Measurements from ENCODE around the gene PER1. TPM values are rescaled to one million over a fixed set of nuclear protein-coding genes. Genes with fewer than 3 reads are reported as not detected.

Gene PER1
- total and polyA plus RNA-seq, 9 of the 15 experiments (the other 6 are each of a cell fraction or from before 2014, with no cell fraction given) = 0.13 to 26.0 (median 3.4) TPM

- TF ChIP-seq, protein P1, sequence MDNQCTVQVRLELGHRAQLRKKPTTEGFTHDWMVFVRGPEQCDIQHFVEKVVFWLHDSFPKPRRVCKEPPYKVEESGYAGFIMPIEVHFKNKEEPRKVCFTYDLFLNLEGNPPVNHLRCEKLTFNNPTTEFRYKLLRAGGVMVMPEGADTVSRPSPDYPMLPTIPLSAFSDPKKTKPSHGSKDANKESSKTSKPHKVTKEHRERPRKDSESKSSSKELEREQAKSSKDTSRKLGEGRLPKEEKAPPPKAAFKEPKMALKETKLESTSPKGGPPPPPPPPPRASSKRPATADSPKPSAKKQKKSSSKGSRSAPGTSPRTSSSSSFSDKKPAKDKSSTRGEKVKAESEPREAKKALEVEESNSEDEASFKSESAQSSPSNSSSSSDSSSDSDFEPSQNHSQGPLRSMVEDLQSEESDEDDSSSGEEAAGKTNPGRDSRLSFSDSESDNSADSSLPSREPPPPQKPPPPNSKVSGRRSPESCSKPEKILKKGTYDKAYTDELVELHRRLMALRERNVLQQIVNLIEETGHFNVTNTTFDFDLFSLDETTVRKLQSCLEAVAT (IDR thresholded peaks at IDR 0.05) = peak; percentile 52; a peak in 1 of 4 replicates
- TF ChIP-seq CEBPG (CRISPR knock-in tag; IDR thresholded peaks at IDR 0.05) (no peak), CEBPG (tag; conservative IDR thresholded peaks at IDR 0.05 in 1 of 2, IDR thresholded peaks at IDR 0.05 in 1 of 2) (no peak), ZNF318 (IDR thresholded peaks at IDR 0.05; ENCODE audit: borderline replicate concordance in 1 of 2, low read depth in 1 of 2) (0 out of 4 replicates have a peak, but pooled peaks of 1 of the 2 experiments have one; percentile 16), SMARCA5 (IDR thresholded peaks at IDR 0.05) (0 out of 2 replicates have a peak, but pooled peaks have one; percentile 35), ZNF165 (CRISPR knock-in tag; IDR thresholded peaks at IDR 0.05; ENCODE audit: borderline replicate concordance) (no peak), MIER1 (IDR thresholded peaks at IDR 0.05; ENCODE audit: low read depth) (no peak), ZNF717 (CRISPR knock-in tag; IDR thresholded peaks at IDR 0.05) (no peak), PHB (CRISPR knock-in tag; IDR thresholded peaks at IDR 0.05) (no peak), CBX3 (IDR thresholded peaks at IDR 0.05; ENCODE audit: borderline replicate concordance in 1 of 2, low read length in 2 of 2) (no peak), TOE1 (IDR thresholded peaks at IDR 0.05; ENCODE audit: borderline replicate concordance) (peak; percentile 28; the same call in 1 of the 2 replicates), TOE1 (CRISPR knock-in tag; IDR thresholded peaks at IDR 0.05; ENCODE audit: borderline replicate concordance, low read depth) (no peak), ZNF766 (CRISPR knock-in tag; conservative IDR thresholded peaks at IDR 0.05) (peak; percentile 42; the same call in 1 of the 2 replicates)
These were observed 13.9 kb downstream of the PER1 start (continued) for GRCh38 chr17:8138374-8138671.

Measured in K562 (cell line).